ELF-1 (cell line): ENCODE results near the gene MVK.

Experiments
- DNase-seq: peaks from one replicate; pipeline ENCODE4 v3.0.0-alpha.2; 2016; ENCODE audit warnings: low read depth, low spot score

Gene MVK

GRCh38 chr12:109573029-109573913 lies at the start of gene MVK, which contains the start of gene MMAB:
TSS of gene MVK (plus strand) at chr12:109573794. CDS start at chr12:109574823, 1,029 bp downstream.
TSS of gene MMAB (minus strand) at chr12:109573504. CDS start at chr12:109573480, 24 bp downstream.
- DNase-seq, result peak; percentile 99

GRCh38 chr12:109524466-109525278 lies 48.9 kb upstream of the MVK start:
- DNase-seq, result no peak

GRCh38 chr12:109525279-109525585 lies 48.4 kb upstream of the MVK start:
- peak; percentile 24 for DNase-seq

- DNase-seq, result no peak
These were observed 46.0 kb upstream of the MVK start for GRCh38 chr12:109527489-109528123.

- DNase-seq, result peak; percentile 71
These were observed 43.6 kb upstream of the MVK start for GRCh38 chr12:109529691-109530640.

- DNase-seq, result peak; percentile 19
These were observed 42.2 kb upstream of the MVK start for GRCh38 chr12:109531411-109531810.

- no peak for DNase-seq
These were observed 40.7 kb upstream of the MVK start for GRCh38 chr12:109532721-109533486.

- DNase-seq, result no peak
These were observed 40.2 kb upstream of the MVK start for GRCh38 chr12:109533487-109533740.

- no peak for DNase-seq
These were observed 39.1 kb upstream of the MVK start for GRCh38 chr12:109534456-109534855.

GRCh38 chr12:109535231-109535862 lies 38.2 kb upstream of the MVK start:
- no peak for DNase-seq

GRCh38 chr12:109535863-109536250 lies 37.7 kb upstream of the MVK start:
- no peak for DNase-seq

- no peak for DNase-seq
These were observed 36.5 kb upstream of the MVK start for GRCh38 chr12:109537136-109537535.

- DNase-seq, result peak; percentile 60
These were observed 35.3 kb upstream of the MVK start for GRCh38 chr12:109538191-109538863.

- no peak for DNase-seq
These were observed 34.1 kb upstream of the MVK start for GRCh38 chr12:109539508-109539907.

- DNase-seq, result no peak
These were observed 32.8 kb upstream of the MVK start for GRCh38 chr12:109540526-109541412.

GRCh38 chr12:109541413-109541726 lies 32.2 kb upstream of the MVK start:
- no peak for DNase-seq

GRCh38 chr12:109542014-109542413 lies 31.6 kb upstream of the MVK start:
- no peak for DNase-seq

- no peak for DNase-seq
These were observed 30.7 kb upstream of the MVK start for GRCh38 chr12:109542876-109543275.
